B cell (primary cell): ENCODE results near the gene TRPT1. TPM values are rescaled to one million over a fixed set of nuclear protein-coding genes. Genes with fewer than 3 reads are reported as not detected.

Source experiments
- ATAC-seq: fragments of 200-7000 bp; cut with Tn5 transposase; one replicate; pipeline ENCODE4 v1.10.0; 2021; ENCODE audit warnings: low read depth, mild to moderate bottlenecking, moderate number of reproducible peaks, moderate library complexity
- CTCF ChIA-PET: fragments of 350-600 bp; sonication (Branson Sonifier 250); formaldehyde crosslinking; loops from one replicate; lab custom pipeline; 2021; ENCODE audit warnings: antibody characterized with exemption, inconsistent platforms; lab: Charles Lee
- POLR2A ChIA-PET: fragments of 350-600 bp; sonication (Branson Sonifier 250); formaldehyde crosslinking; loops from one replicate; lab custom pipeline; 2021; ENCODE audit warnings: antibody characterized with exemption; lab: Charles Lee
- DNase-seq: peaks from one replicate; pipeline ENCODE4 v3.0.0; 2013
- H2AFZ ChIP-seq: 2 replicates; pipeline ENCODE4 v1.6.1; 2012; ENCODE audit warnings: mild to moderate bottlenecking, low read depth, low read length; ENCODE audit not compliant: insufficient read depth, poor library complexity, severe bottlenecking
- H3K27ac ChIP-seq, 2 donors: 1 replicate in 1 of 2; 2 replicates in 1 of 2; pipeline ENCODE4 v1.5.1; 2012 to 2013; ENCODE audit warnings: low read length in 2 of 2, mild to moderate bottlenecking in 2 of 2, moderate library complexity in 1 of 2
- H3K27me3 ChIP-seq, 4 experiments: fragments of 200-600 bp in 1 of 4; sonication (generic) in 1 of 4; replicated peaks in 1 of 4; 1 replicate in 2 of 4; 2 replicates in 2 of 4; pipeline versions ENCODE4 v1.6.1 to v1.7.0; 2013 to 2016; ENCODE audit warnings: low read length in 3 of 4, mild to moderate bottlenecking in 2 of 4, mixed read lengths in 1 of 4, moderate library complexity in 1 of 4; ENCODE audit not compliant: insufficient read depth in 4 of 4, control insufficient read depth in 3 of 4; ENCODE audit errors: control extremely low read depth in 1 of 4
- H3K36me3 ChIP-seq, 2 experiments: replicated peaks in 1 of 2; 1 replicate in 1 of 2; 2 replicates in 1 of 2; pipeline versions ENCODE4 v1.6.1 to v1.7.1; 2013; ENCODE audit warnings: low read length in 1 of 2; ENCODE audit not compliant: insufficient read depth in 2 of 2, control insufficient read depth in 1 of 2; ENCODE audit errors: control extremely low read depth in 1 of 2, extremely low read depth in 1 of 2
- H3K4me1 ChIP-seq, 2 donors: fragments of 200-600 bp in 1 of 2; sonication (generic) in 1 of 2; 1 replicate in 1 of 2; 2 replicates in 1 of 2; pipeline versions ENCODE4 v1.5.1 to v1.6.1; 2013 to 2017; ENCODE audit warnings: low read length in 2 of 2; ENCODE audit not compliant: control insufficient read depth in 2 of 2, insufficient read depth in 2 of 2
- H3K4me2 ChIP-seq: replicated peaks from 2 replicates; pipeline ENCODE3; 2012; ENCODE audit warnings: mild to moderate bottlenecking, low read depth, low read length; ENCODE audit not compliant: poor library complexity, severe bottlenecking
- H3K4me3 ChIP-seq, 5 experiments: fragments of 200-600 bp in 1 of 5; sonication (generic) in 1 of 5; 1 replicate in 3 of 5; 2 replicates in 2 of 5; pipeline versions ENCODE4 v1.5.1 to v1.7.0; 2011 to 2016; ENCODE audit warnings: low read length in 4 of 5, mild to moderate bottlenecking in 4 of 5, low read depth in 2 of 5, control low read depth in 1 of 5, moderate library complexity in 1 of 5; ENCODE audit not compliant: insufficient read depth in 1 of 5; ENCODE audit errors: control extremely low read depth in 1 of 5, extremely low read depth in 1 of 5
- H3K79me2 ChIP-seq: fragments of 200-600 bp; sonication (generic); one replicate; pipeline ENCODE4 v1.6.0; 2016; ENCODE audit warnings: low read length; ENCODE audit not compliant: control insufficient read depth, insufficient read depth
- H3K9ac ChIP-seq: fragments of 200-600 bp; sonication (generic); 2 replicates; pipeline ENCODE4 v1.6.1; 2017; ENCODE audit warnings: mild to moderate bottlenecking, low read length, moderate library complexity
- H3K9me3 ChIP-seq, 3 donors: one replicate each; pipeline versions ENCODE4 v1.6.1 to v1.7.1; 2013; ENCODE audit warnings: low read length in 2 of 3; ENCODE audit not compliant: control insufficient read depth in 2 of 3, insufficient read depth in 1 of 3; ENCODE audit errors: control extremely low read depth in 1 of 3
- H4K20me1 ChIP-seq: 2 replicates; pipeline ENCODE4 v1.6.0; 2012; ENCODE audit warnings: mild to moderate bottlenecking, low read length; ENCODE audit not compliant: insufficient read depth, control insufficient read depth, poor library complexity, severe bottlenecking
- H3K27ac Mint-ChIP-seq: one replicate; pipeline ENCODE4 v1.8.0; 2021; ENCODE audit warnings: mixed read lengths
- H3K27me3 Mint-ChIP-seq: one replicate; pipeline ENCODE4 v1.8.0; 2021; ENCODE audit warnings: mixed read lengths
- H3K4me1 Mint-ChIP-seq: one replicate; pipeline ENCODE4 v1.8.0; 2021; ENCODE audit warnings: mixed read lengths
- H3K4me3 Mint-ChIP-seq: one replicate; pipeline ENCODE4 v1.8.0; 2021; ENCODE audit warnings: mixed read lengths
- H3K9me3 Mint-ChIP-seq: one replicate; pipeline ENCODE4 v1.8.0; 2022; ENCODE audit warnings: mixed read lengths; ENCODE audit not compliant: insufficient read depth
- EZH2 ChIP-seq: IDR thresholded peaks from 2 replicates; pipeline ENCODE4 v1.6.1; 2012; ENCODE audit warnings: borderline replicate concordance, low read depth, mild to moderate bottlenecking, moderate library complexity, low read length; ENCODE audit not compliant: insufficient read depth, poor library complexity, severe bottlenecking
- WGBS: methylation state at CpG from one replicate; pipeline ENCODE4 v1.1.5; 2013; ENCODE audit warnings: missing lambda C conversion rate; ENCODE audit not compliant: insufficient coverage; 5-methylcytosine and 5-hydroxymethylcytosine counted together
- intact Hi-C: fragments of 100-400 bp; cut with micrococcal nuclease; formaldehyde crosslinking; loops from one replicate; pipeline ENCODE4 v1.10.0; 2022
- polyA plus RNA-seq: library from polyadenylated mRNA; depleted of rRNA; stranded (reverse); fragments of >200 nt; gene quantifications from 2 replicates; pipeline ENCODE4 v1.2.3, GENCODE V29; 2012
- total RNA-seq, 2 donors: library from RNA; stranded (reverse); fragments of 120-200 nt in 1 of 2; gene quantifications; 1 replicate in 1 of 2; 2 replicates in 1 of 2; pipeline versions ENCODE4 v1.2.3 to v1.2.4, GENCODE V29; 2013 to 2022
- TF ChIP-seq, protein P1 (sequence below): fragments of 200-600 bp; IDR thresholded peaks from one replicate; pipeline ENCODE4 v1.8.0; 2022; ENCODE audit warnings: antibody characterized with exemption, mild to moderate bottlenecking

TRPT1 gene
- total and polyA plus RNA-seq, 2 donors (not counting 1 experiment from before 2014, with no cell fraction given) = 59.6 to 145 TPM

DNA sequence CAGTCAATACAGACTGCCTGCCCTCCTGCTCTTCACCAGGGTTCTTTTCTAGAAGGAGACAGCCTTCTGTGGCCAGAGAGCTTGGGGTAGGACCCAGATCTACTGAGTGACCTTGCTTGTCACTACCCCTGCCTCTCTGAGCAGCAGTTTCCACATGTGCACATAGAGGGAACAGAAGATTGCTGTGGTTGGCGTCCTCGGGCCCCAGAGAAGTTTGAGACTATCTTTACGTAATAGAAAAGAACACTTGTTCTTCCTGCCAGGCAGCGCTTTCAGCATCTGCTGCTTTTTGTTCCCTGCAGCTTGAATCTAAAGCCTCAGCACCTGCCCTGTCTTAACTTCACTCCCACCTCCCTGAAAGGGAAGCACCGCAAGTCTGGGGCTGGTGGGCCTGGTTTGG lies 13.0 kb upstream of the TRPT1 start:
- no peak overlapping the region for H2AFZ ChIP-seq
- Mint-ChIP-seq H3K9me3 (no peaks in the 10 kb centered on the region), H3K4me3 (peak overlapping the region; percentile 41), H3K4me1 (peaks cover 64% of the 10 kb centered on the region), H3K27ac (peak overlapping the region; percentile 90), H3K27me3 (no peaks in the 10 kb centered on the region)
- peak overlapping the region in 1 of 2 donors; percentile 98 for H3K27ac ChIP-seq
- H3K9me3 ChIP-seq = no peaks in the 10 kb centered on the region
- H4K20me1 ChIP-seq = peaks cover 21% of the 10 kb centered on the region
- H3K9ac ChIP-seq = no peak overlapping the region
- 92% methylated on average over 4 of the region's 5 CpGs for WGBS
- no peak for DNase-seq
- no peak overlapping the region for H3K4me3 ChIP-seq
- ChIA-PET POLR2A (interaction anchor here (0.9 to 1.3 kb wide), 2 partner anchors 13 to 264 kb away, joined by 3 to 4 read pairs; partner anchors contain the start of genes COX8A, NUDT22 and TRPT1), CTCF (no interaction called here)
- no peaks in the 10 kb centered on the region for H3K27me3 ChIP-seq
- no peak for ATAC-seq
- TF ChIP-seq, protein P1, sequence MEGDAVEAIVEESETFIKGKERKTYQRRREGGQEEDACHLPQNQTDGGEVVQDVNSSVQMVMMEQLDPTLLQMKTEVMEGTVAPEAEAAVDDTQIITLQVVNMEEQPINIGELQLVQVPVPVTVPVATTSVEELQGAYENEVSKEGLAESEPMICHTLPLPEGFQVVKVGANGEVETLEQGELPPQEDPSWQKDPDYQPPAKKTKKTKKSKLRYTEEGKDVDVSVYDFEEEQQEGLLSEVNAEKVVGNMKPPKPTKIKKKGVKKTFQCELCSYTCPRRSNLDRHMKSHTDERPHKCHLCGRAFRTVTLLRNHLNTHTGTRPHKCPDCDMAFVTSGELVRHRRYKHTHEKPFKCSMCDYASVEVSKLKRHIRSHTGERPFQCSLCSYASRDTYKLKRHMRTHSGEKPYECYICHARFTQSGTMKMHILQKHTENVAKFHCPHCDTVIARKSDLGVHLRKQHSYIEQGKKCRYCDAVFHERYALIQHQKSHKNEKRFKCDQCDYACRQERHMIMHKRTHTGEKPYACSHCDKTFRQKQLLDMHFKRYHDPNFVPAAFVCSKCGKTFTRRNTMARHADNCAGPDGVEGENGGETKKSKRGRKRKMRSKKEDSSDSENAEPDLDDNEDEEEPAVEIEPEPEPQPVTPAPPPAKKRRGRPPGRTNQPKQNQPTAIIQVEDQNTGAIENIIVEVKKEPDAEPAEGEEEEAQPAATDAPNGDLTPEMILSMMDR = no peak
- no peak for TF ChIP-seq EZH2
- peaks cover 25% of the 10 kb centered on the region for H3K79me2 ChIP-seq
- peaks cover 0 to 36% of the 10 kb centered on the region in 2 experiments for H3K36me3 ChIP-seq
- H3K4me1 ChIP-seq = peaks cover 28 to 62% of the 10 kb centered on the region in 2 donors
- H3K4me2 ChIP-seq = no peak overlapping the region
- intact Hi-C loops = no loop called here

DNA sequence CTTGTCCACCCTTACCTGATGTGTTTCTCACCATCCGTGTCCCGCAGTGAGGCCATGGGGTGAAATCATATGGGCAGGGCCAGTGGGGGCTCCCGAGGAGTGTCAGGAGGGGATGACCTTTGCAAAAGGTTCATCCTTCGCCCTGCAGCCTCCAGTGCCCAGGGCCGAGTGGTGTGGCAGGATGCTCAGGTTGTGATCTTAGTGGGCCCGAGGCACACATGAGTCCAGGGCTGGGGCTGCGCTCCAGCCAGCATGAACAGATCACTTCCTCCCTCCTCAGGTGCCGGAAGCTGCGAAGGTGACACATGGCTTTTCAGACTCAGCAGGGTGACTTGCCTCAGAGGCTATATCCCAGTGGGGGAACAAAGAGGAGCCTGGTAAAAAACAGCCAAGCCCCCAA lies 12.1 kb upstream of the TRPT1 start:
- CTCF ChIA-PET = interaction anchor here (1.1 kb wide), 1 partner anchor 30 kb away, joined by 3 read pairs; no protein-coding TSS in a partner anchor
- Histone ChIP-seq H3K36me3 (peaks cover 0 to 30% of the 10 kb centered on the region in 2 experiments), H3K4me1 (peaks cover 35 to 69% of the 10 kb centered on the region in 2 donors), H3K79me2 (peaks cover 25% of the 10 kb centered on the region), H3K27me3 (no peaks in the 10 kb centered on the region), H4K20me1 (peaks cover 26% of the 10 kb centered on the region), H3K9me3 (no peaks in the 10 kb centered on the region), H3K4me3 (no peak overlapping the region), H3K4me2 (peak overlapping the region; percentile 38), H3K27ac (peak overlapping the region; percentile 53 to 98), H2AFZ (no peak overlapping the region), H3K9ac (no peak overlapping the region)
- Mint-ChIP-seq H3K27me3 (no peaks in the 10 kb centered on the region), H3K4me3 (peak overlapping the region; percentile 53), H3K27ac (peak overlapping the region; percentile 90), H3K9me3 (no peaks in the 10 kb centered on the region), H3K4me1 (peaks cover 56% of the 10 kb centered on the region)
- POLR2A ChIA-PET = interaction anchor here (1.0 to 1.6 kb wide), 3 partner anchors 12 to 54 kb away, joined by 3 to 4 read pairs (median 3); partner anchors contain the start of genes NUDT22 and TRPT1
- 74% methylated on average over 9 of the region's 9 CpGs for WGBS
- ATAC-seq = no peak
- TF ChIP-seq, protein P1 = no peak
- no peak for TF ChIP-seq EZH2
- intact Hi-C loops = no loop called here
- DNase-seq = peak; percentile 61
